HG02970 (cell line): ENCODE results near the gene NT5C3A.

Experiments
- ATAC-seq: cut with Tn5 transposase; IDR thresholded peaks from one replicate; pipeline ENCODE4 v1.9.1; 2021; ENCODE audit warnings: mild to moderate bottlenecking, moderate library complexity, moderate number of reproducible peaks; ENCODE audit not compliant: unreplicated experiment, low FRiP score

NT5C3A gene

DNA sequence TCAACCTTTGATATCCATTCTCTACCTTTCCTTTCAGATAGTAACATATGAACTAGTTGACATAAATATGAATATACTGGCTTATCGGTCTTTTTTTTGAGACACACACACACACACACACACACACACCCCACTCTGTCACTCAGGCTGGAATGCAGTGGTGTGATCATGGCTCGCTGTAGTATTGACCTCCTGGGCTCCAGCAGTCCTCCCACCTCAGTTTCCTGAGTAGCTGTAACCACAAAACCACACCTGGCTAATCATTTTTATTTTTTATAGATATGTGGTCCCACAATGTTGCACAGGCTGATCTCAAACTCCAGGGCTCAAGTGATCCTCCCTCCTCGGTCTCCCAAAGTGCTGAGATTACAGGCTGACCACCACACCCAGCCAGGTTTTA lies 14.2 kb upstream of the NT5C3A start:
- no peak for ATAC-seq

GRCh38 chr7:33075818-33076518 lies 13.4 kb upstream of the NT5C3A start:
- ATAC-seq, result no peak

DNA sequence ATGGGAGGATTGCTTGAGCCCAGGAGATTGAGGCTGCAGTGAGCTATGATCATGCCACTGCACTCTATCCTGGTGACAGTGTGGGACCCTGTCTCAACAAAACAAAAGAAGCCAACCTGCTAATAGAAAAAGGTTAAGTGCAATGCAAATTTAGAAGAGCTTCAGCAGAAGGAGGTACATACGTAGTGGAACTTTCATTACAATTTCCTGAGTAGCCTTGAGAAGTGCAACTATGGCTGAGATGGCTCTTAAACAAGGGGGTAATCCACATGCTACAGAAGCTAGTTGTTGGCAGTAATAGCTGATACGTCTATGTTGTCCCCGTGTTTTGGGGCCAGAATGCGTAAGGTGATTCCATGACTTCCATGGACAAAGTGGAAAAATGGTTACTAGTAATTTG lies 10.7 kb upstream of the NT5C3A start:
- ATAC-seq, result no peak

- ATAC-seq, result no peak
These were observed 9.9 kb upstream of the NT5C3A start for GRCh38 chr7:33072471-33072870.

- no peak for ATAC-seq
These were observed 8.3 kb upstream of the NT5C3A start for GRCh38 chr7:33070831-33071230.

DNA sequence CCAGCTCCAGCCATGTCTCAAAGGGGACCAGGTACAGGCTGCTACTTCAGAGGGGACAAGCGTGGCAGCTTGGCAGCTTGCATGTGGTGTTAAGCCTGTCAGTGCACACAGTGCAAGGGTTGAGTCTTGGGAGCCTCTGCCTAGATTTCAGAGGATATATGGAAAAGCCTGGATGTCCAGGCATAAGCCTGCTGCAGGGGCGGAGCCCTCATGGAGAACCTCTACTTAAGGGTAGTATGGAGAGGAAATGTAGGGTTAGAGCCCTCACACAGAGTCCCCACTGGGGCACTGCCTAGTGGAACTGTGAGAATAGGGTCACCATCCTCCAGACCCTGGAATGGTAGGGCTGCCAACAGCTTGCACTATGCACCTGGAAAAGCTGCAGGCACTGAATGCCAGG lies 7.7 kb upstream of the NT5C3A start:
- no peak for ATAC-seq

GRCh38 chr7:33067921-33068320 lies 5.3 kb upstream of the NT5C3A start:
- no peak for ATAC-seq

GRCh38 chr7:33066771-33067170 lies 4.2 kb upstream of the NT5C3A start:
- no peak for ATAC-seq

DNA sequence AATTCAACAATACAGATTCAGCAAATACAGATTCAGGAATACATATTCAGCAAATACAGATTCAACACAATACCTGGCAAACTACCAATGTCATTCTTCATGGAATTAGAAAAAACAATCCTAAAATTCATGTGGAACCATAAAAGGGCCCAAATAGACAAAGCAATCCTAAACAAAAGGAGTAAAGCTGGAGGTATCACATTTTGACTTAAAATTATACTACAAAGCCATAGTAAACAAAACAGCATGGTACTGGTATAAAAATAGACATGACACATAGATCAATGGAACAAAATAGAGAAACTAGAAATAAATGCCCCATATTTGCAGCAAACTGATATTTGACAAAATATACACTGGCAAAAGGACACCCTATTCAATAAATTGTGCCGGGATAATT lies 3.4 kb upstream of the NT5C3A start:
- no peak for ATAC-seq

DNA sequence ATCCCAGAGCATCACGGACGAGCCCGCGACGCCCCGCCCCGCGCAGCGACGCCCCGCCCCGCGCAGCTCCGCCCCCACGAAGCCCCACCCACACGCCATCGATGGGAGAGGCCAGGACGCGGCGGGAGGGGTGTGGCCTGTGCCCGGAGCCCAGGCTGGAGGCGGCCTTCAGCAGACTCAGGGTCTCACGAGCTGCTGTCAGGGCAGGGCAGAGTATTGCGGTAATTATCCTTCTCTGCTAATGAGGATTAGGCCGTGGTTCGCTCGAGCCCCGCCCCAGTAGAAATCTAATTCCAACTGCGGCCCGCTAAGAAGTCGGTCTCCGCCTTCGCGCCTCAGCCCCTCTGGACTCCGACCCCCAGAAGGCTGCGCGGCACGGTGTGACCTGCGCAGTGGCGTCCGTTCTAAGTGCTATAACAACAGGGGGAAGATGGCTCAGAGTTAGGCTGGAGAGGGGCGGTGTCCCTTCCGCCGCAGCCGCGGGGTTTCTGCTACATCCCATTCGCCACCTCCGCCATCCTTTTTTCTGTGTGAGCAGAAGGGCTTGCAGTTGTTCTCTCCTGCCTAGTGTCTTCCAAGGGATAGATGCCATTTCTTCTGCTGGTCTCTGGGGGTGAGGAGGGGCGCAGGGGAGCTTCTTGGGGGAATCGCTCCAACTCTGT lies 337 bp upstream of the NT5C3A start:
- peak; percentile 95 for ATAC-seq

DNA sequence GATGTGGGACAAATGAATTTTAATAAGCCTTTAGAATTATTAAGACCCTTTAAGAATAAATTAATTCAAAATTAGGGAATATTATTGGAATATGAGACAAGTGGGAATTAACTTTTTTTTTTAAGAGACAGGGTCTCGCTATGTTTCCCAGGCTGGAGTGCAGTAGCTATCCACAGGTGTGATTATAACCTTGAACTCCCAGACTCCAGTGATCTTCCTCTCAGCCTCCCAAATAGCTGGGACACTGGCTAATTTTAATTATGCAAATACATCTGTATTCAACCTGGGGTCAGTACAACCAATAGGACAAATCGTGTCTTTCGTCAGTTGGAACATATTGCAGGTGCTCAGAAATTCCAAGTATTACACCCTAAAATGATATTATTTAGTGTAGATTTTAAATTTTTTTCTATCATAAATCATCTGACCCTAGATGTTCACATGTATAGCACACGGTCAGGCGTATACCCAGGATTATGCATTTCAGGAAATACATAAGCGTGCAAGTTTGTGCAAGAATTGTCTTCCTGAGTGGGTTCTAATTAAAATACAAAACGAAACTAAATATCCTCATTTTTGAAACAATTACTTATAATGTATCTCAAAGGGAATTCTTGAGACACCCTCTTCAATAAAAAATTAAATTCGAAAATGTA lies 1.2 kb downstream of the NT5C3A start:
- no peak for ATAC-seq

- no peak for ATAC-seq
These were observed 2.9 kb downstream of the NT5C3A start for GRCh38 chr7:33059635-33060034.

GRCh38 chr7:33055158-33055557 lies 7.4 kb downstream of the NT5C3A start:
- no peak for ATAC-seq

DNA sequence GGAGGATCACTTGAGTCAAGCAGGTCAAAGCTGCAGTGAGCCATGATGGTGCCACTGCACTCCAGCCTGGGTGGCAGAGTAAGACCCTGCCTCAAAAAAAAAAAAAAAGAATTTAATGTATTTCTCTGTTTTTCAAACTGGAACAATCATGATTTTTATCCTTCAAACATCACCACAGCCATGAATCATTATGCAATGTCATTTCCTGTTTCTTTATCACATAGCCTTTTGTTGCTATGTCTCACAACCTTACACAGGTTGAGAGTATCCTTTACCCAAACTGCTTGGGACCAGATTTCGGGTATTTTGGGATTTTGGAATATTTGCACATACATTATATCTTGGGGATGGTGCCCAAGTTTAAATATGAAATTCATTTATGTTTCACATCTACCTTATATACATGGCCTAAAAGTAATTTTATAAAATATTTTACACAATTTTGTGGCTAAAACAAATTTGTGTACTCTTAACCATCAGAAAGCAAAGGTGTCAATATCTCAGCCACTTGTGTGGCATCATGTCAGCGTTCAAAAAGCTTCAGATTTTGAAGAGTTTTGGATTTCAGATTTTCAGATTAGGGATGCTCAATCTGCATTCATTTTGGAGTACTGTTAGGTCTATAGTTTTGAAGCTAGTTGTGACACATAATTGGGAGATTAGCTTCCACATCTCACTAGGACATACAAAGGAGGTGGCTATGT lies 8.2 kb downstream of the NT5C3A start:
- ATAC-seq, result no peak

- no peak for ATAC-seq
These were observed 8.9 kb downstream of the NT5C3A start for GRCh38 chr7:33053721-33054120.

GRCh38 chr7:33050535-33051318 lies 11.8 kb downstream of the NT5C3A start:
- no peak for ATAC-seq

- ATAC-seq, result no peak
These were observed 13.9 kb downstream of the NT5C3A start for GRCh38 chr7:33048704-33049103.

- ATAC-seq, result no peak
These were observed 14.3 kb downstream of the NT5C3A start for GRCh38 chr7:33048257-33048656.

GRCh38 chr7:33044986-33045385 lies 17.6 kb downstream of the NT5C3A start:
- ATAC-seq, result no peak

GRCh38 chr7:33044401-33044718 lies 18.2 kb downstream of the NT5C3A start:
- no peak for ATAC-seq
